Stimulated activated memory B cell treated with anti-CD40 and anti-IgM and Interleukin-4, amounts not matched to agents 10 μg/mL and 1 μg/mL and 100 μg/mL, for 72 hours (primary cell): Measurements from ENCODE around the gene DHRSX.
"Not testable (repeated sequence)": the region's sequence is repeated elsewhere in the genome, so short reads cannot be mapped to it uniquely, and the experiment has no call there.

ENCODE experiments used
- ATAC-seq: fragments of 150-1000 bp; cut with Tn5 transposase; 2 replicates; pipeline ENCODE4 v1.10.0; 2021
- H3K27ac Mint-ChIP-seq: one replicate; pipeline ENCODE4 v1.8.0; 2022; ENCODE audit warnings: mild to moderate bottlenecking, mixed read lengths
- H3K27me3 Mint-ChIP-seq: one replicate; pipeline ENCODE4 v1.8.0; 2022; ENCODE audit warnings: mixed read lengths
- H3K36me3 Mint-ChIP-seq: one replicate; pipeline ENCODE4 v1.8.0; 2022; ENCODE audit warnings: mixed read lengths
- H3K4me1 Mint-ChIP-seq: one replicate; pipeline ENCODE4 v1.8.0; 2022; ENCODE audit warnings: mixed read lengths
- H3K4me3 Mint-ChIP-seq: one replicate; pipeline ENCODE4 v1.8.0; 2022; ENCODE audit warnings: mild to moderate bottlenecking, moderate library complexity, mixed read lengths
- H3K9me3 Mint-ChIP-seq: one replicate; pipeline ENCODE4 v1.8.0; 2022; ENCODE audit warnings: mixed read lengths

The DHRSX gene

DNA sequence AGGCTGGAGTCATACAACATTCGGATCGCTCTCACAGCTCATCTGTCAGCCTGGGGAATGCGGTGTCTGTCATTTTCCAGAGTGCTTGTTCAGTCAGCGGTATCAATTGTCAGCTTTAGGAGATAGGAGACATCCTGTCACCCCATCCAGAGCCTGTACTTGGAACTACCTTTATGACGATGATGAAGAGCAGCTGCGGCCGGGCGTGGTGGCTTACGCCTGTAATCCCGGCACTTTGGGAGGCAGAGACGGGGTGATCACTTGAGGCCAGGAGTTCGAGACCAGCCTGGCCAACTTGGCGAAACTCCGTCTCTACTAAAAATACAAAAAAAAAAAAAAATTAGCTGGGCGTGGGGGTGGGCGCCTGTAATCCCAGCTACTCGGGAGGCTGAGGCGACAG lies 289.1 kb downstream of the DHRSX start:
- not testable (repeated sequence) for H3K27me3 Mint-ChIP-seq, H3K4me3 Mint-ChIP-seq, H3K4me1 Mint-ChIP-seq, H3K27ac Mint-ChIP-seq, ATAC-seq
- Mint-ChIP-seq H3K9me3 (peaks cover 15% of the 10 kb centered on the region), H3K36me3 (peaks cover 13% of the 10 kb centered on the region)

DNA sequence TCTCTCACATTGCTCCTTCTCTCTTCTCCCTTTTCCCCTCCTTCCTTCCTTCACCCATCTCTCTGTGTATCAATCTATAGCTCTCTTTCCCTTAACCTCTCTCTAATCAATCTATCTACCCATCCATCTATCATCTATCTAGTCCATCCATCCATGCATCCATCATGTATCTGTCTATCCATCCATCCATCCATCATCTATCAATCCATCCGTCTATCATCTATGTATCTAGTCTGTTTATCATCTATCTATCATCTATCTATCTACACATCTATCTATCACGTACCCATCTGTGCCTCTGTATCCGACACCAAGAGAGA lies 307.5 kb downstream of the DHRSX start:
- H3K27ac Mint-ChIP-seq, result no peak overlapping the region
- H3K27me3 Mint-ChIP-seq, result no peaks in the 10 kb centered on the region
- H3K4me3 Mint-ChIP-seq, result no peak overlapping the region
- ATAC-seq, result no peak
- H3K4me1 Mint-ChIP-seq, result peaks cover 8% of the 10 kb centered on the region
- H3K36me3 Mint-ChIP-seq, result no peaks in the 10 kb centered on the region
- H3K9me3 Mint-ChIP-seq, result peaks cover 6% of the 10 kb centered on the region

DNA sequence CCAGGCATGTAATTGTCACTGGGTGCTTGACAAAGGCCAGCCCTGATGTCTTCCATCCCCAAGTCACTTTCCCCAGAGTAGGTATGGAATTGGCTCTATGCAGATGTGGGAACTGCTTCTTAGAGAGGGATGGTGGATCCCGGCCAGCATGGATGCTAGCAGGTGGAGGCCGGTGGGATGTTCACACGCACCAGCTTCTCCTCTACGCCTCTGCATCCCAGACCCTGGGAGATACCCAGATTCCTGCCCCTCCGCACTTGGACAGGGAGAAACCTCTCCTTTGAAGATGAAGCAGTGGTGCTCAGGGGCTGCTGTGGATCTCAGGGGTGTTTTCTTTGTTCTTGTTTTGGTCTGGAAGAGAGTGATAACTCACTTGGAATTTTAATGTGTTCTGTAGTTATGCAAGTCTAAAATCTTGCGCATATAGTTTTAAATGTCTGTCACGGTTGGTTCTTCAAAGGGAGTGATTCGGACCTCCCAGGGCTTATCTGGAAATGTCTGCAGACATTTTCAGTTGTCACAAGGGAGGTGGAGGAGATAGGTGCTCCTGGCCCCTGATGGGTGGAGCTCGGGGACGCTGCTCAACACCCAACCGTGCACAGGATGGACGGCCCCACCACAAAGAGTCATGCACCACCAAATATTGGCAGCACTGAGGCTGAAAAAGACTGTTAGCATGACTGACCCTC lies 308.0 kb downstream of the DHRSX start:
- Mint-ChIP-seq H3K9me3 (peaks cover 6% of the 10 kb centered on the region), H3K4me1 (peaks cover 8% of the 10 kb centered on the region), H3K4me3 (no peak overlapping the region), H3K36me3 (peaks cover 4% of the 10 kb centered on the region), H3K27ac (no peak overlapping the region), H3K27me3 (no peaks in the 10 kb centered on the region)
- ATAC-seq, result no peak

DNA sequence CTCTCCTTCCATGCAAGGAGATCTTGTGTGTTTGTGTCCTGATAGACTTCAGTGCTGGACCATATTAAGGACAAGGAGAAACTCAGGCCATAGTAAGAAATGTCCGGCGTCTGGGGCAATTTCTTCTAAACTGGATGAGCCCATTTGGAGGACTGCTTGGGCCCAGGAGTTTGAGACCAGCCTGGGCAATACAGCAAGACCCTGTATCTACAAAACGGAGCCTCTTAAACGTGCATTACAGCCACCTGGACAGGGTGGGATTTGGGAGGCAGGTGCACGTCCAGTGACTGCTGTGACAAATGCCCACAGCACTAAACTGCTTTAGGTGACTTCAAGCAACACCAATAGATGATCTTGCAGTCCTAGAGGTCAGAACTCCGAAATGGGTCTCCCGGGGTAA lies 311.9 kb downstream of the DHRSX start:
- Mint-ChIP-seq H3K4me1 (peaks cover 8% of the 10 kb centered on the region), H3K9me3 (peaks cover 4% of the 10 kb centered on the region), H3K27me3 (no peaks in the 10 kb centered on the region), H3K4me3 (no peak overlapping the region), H3K36me3 (peaks cover 5% of the 10 kb centered on the region), H3K27ac (no peak overlapping the region)
- no peak for ATAC-seq

DNA sequence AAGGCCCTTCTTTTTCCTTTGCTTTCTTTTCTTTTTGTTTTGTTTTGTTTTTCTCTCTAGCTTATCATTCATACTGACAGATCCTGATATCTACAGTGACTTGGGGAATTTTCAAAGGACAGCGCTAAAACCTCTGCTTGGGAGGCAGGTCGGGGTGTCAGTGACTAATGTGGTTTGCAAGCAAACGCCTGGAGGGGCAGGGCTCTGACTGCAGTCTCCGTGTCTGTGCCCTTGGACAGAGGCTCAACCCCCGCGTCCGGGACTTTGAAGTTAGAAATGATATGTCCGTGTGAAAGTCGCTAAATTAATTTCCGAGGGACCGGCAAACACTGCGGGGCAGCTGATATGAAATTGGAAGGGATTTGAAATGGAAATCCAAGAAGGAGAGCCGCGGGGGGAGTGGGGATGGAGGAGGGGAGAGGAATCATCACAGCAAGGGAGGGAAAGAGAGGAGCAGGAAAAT lies 312.4 kb downstream of the DHRSX start:
- H3K36me3 Mint-ChIP-seq, result peaks cover 5% of the 10 kb centered on the region
- H3K4me1 Mint-ChIP-seq, result peaks cover 5% of the 10 kb centered on the region
- H3K4me3 Mint-ChIP-seq, result no peak overlapping the region
- no peak for ATAC-seq
- peaks cover 3% of the 10 kb centered on the region for H3K9me3 Mint-ChIP-seq
- no peaks in the 10 kb centered on the region for H3K27me3 Mint-ChIP-seq
- H3K27ac Mint-ChIP-seq, result no peak overlapping the region

DNA sequence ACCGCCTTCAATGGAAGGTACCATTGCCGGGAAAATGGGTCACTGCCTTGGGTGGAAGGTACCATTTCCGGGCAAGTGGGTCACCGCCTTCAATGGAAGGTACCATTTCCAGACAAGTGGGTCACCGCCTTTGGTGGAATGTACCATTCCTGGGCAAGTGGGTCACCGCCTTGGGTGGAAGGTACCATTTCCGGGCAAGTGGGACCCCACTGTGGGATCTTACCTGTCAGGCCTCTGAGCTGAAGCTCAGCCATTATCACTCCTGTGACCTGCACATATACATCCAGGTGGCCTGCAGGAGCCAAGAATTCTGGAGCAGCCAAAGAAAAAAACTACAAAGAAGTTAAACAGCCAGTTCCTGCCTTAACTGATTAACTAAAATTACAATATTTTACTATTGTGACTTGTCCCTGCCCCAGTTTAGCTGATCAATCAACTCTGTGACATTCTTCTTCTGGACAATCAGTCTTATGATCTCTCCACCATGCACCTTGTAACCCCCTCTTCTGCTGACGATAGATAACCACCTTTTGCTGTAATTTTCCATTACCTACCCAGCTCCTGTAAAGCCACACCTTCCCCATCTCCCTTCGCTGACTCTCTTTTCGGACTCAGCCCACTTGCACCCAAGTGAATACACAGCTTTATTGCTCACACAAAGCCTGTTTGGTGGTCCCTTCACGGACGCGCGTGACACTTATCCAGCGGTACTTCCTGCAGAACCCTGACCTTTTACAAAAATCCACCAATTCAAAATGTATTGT lies 313.2 kb downstream of the DHRSX start:
- Mint-ChIP-seq H3K9me3 (no peaks in the 10 kb centered on the region), H3K4me1 (no peaks in the 10 kb centered on the region), H3K27ac (no peak overlapping the region), H3K36me3 (peaks cover 5% of the 10 kb centered on the region), H3K27me3 (no peaks in the 10 kb centered on the region), H3K4me3 (no peak overlapping the region)
- ATAC-seq, result no peak

DNA sequence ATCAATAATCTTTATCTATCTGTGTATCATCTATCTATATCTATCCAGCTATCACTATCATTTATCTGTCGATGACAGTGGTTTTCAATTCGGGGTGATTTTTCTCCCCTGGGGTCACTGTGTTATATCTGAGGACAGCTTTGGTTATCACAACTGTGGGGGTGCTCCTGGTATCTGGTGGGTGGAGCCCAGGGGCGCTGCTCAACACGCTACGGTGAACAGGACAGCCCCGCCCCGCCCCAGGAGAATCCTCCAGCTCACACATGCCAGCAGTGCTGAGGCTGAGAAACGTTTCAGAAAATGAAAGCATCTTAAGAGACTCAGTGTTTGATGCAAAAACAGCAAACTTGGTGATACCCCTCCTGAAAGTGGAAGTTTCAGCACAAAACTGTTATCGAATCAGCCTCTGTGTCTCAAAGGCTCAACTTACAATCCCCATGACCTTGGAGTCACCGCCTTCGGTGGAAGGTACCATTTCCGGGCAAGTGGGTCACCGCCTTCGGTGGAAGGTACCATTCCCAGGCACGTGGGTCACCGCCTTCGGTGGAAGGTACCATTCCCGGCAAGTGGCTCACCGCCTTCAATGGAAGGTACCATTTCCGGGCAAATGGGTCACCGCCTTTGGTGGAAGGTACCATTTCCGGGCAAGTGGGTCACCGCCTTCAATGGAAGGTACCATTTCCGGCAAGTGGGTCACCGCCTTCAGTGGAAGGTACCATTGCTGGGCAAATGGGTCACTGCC lies 315.3 kb downstream of the DHRSX start:
- Mint-ChIP-seq H3K27ac (no peak overlapping the region), H3K9me3 (no peaks in the 10 kb centered on the region), H3K27me3 (no peaks in the 10 kb centered on the region), H3K36me3 (peaks cover 5% of the 10 kb centered on the region), H3K4me3 (no peak overlapping the region), H3K4me1 (no peaks in the 10 kb centered on the region)
- no peak for ATAC-seq

DNA sequence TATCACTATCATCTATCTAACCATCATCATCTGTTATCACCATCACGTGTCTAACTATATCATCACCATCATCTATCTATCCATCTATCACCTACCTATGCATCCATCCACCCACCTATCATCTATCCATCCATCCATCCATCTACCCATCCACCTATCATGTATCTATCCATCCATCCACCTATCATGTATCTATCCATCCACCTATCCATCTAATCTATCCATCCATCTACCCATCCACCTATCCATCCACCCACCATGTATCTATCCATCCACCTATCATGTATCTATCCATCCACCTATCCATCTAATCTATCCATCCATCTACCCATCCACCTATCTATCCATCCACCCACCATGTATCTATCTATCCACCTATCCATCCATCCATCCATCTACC lies 316.7 kb downstream of the DHRSX start:
- Mint-ChIP-seq H3K27ac (no peak overlapping the region), H3K36me3 (peaks cover 5% of the 10 kb centered on the region), H3K9me3 (no peaks in the 10 kb centered on the region), H3K27me3 (no peaks in the 10 kb centered on the region), H3K4me3 (no peak overlapping the region), H3K4me1 (no peaks in the 10 kb centered on the region)
- no peak for ATAC-seq

DNA sequence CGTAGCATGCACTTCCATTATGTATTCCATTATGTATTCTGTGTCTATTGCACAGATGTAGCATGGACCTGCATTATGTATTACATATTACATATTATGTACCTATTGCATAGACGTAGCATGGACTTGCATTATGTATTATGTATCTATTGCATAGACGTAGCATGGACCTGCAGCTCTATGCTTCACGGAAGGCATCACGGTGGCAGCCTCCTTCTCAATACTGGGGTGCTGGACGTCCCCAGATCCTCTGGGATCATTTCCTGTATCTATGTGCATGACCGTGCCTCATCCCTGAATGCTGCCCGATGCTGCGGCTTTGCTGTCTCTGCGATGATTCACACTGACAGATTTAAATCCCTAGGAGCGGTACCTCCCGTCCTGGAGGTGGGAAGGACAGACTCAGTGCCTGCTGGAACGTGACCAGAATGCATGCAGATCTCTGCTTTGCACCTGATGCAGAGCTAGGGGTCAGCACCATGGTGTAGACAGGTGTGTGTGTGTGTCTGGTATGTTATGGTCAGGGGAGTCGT lies 317.5 kb downstream of the DHRSX start:
- peaks cover 5% of the 10 kb centered on the region for H3K36me3 Mint-ChIP-seq
- H3K27me3 Mint-ChIP-seq, result no peaks in the 10 kb centered on the region

DNA sequence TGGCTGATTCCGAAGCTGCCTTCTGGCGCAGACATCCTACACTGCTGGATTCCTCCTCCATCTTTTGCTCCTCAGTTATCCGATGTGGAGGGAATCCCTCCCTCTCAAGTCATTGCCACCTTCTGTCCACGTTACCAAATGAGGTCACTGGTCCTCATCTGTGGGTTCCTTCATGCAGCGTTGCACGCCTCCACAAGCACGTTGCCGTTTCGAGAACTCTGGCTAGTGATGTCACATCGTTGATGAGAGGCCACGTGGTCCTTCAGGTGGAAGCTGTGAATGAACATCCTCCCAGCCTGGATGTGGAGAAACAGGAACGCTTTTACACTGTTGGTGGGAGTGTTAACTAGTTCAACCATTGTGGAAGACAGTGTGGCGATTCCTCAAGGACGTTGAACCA lies 323.2 kb downstream of the DHRSX start:
- peaks cover 6% of the 10 kb centered on the region for H3K36me3 Mint-ChIP-seq
- ATAC-seq, result no peak
- H3K9me3 Mint-ChIP-seq, result peaks cover 3% of the 10 kb centered on the region
- H3K27ac Mint-ChIP-seq, result no peak overlapping the region
- no peak overlapping the region for H3K4me3 Mint-ChIP-seq
- peaks cover 15% of the 10 kb centered on the region for H3K4me1 Mint-ChIP-seq
- H3K27me3 Mint-ChIP-seq, result no peaks in the 10 kb centered on the region

More for the DNA sequence above, 317.5 kb downstream of the DHRSX start:
- H3K9me3 Mint-ChIP-seq, result no peaks in the 10 kb centered on the region
- no peak for ATAC-seq
- no peaks in the 10 kb centered on the region for H3K4me1 Mint-ChIP-seq
- no peak overlapping the region for H3K27ac Mint-ChIP-seq
- no peak overlapping the region for H3K4me3 Mint-ChIP-seq

DNA sequence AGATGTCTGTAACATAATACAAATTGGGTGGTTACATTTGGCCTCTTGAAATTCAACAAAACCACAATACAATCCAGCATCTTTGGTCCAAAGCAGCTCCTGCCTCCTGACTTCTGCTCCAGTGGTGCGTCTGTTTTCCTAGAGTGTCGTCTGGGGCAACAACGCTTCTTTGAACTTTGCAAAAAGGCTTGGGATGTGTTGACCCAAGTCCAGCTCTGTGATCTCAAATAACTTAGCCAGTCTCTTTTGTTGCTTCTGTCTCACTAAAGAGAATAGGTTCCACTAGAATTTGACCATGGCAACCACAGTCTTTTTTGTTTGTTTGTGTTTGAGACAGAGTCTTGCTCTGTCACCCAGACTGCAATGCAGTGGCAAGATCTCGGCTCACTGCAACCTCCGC lies 324.0 kb downstream of the DHRSX start:
- peaks cover 6% of the 10 kb centered on the region for H3K36me3 Mint-ChIP-seq
- no peak overlapping the region for H3K4me3 Mint-ChIP-seq
- H3K27me3 Mint-ChIP-seq, result no peaks in the 10 kb centered on the region
- H3K9me3 Mint-ChIP-seq, result peaks cover 3% of the 10 kb centered on the region
- no peak overlapping the region for H3K27ac Mint-ChIP-seq
- no peak for ATAC-seq
- peaks cover 15% of the 10 kb centered on the region for H3K4me1 Mint-ChIP-seq

DNA sequence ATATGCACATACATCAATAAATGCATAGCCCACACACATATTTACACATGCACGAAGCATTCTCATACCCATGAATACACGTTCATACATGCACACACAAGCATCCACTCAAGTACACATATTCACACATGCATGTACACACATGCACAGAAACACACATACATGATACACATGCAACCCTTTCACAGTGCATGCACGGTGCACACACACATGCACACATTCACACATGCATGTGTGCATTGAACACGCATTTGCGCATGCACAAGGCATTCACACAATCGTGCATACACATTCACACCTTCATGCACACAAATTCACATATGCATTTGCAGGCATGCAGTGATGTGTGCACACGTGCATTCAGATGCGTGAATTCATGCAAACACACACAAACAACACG lies 324.5 kb downstream of the DHRSX start:
- no peak overlapping the region for H3K27ac Mint-ChIP-seq
- peaks cover 15% of the 10 kb centered on the region for H3K4me1 Mint-ChIP-seq
- ATAC-seq, result no peak
- H3K4me3 Mint-ChIP-seq, result no peak overlapping the region
- peaks cover 3% of the 10 kb centered on the region for H3K9me3 Mint-ChIP-seq
- H3K27me3 Mint-ChIP-seq, result no peaks in the 10 kb centered on the region
- H3K36me3 Mint-ChIP-seq, result peaks cover 6% of the 10 kb centered on the region

DNA sequence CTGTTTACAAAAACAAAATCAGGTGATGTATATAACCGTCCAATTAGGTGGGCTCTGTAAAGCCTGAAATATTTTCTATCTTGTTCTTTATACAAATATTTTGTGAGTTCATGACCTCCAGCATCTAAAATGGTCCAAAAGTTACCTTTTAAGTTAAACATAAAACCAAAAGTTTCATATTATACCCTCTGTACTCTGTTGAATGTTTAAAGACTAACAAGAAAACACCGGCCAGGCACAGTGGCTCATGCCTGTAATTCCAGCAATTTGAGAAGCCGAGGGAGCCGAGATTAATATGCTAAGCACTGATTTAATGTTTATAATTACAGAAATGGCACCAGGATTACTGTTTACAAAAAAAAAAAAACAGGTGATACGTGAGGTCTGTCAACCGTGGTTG lies 328.4 kb downstream of the DHRSX start:
- H3K9me3 Mint-ChIP-seq, result peaks cover 11% of the 10 kb centered on the region
- H3K27me3 Mint-ChIP-seq, result no peaks in the 10 kb centered on the region
- no peak for ATAC-seq
- H3K27ac Mint-ChIP-seq, result no peak overlapping the region
- H3K4me3 Mint-ChIP-seq, result no peak overlapping the region
- H3K36me3 Mint-ChIP-seq, result peaks cover 6% of the 10 kb centered on the region
- peaks cover 15% of the 10 kb centered on the region for H3K4me1 Mint-ChIP-seq
